Measurements from ENCODE around the gene COX8C. TPM values are rescaled to one million over a fixed set of nuclear protein-coding genes. Genes with fewer than 3 reads are reported as not detected.

Gene COX8C
- total and polyA plus RNA-seq, 2 of the 8 experiments (the other 6 are each of a cell fraction or from before 2014, with no cell fraction given): not detected

DNA sequence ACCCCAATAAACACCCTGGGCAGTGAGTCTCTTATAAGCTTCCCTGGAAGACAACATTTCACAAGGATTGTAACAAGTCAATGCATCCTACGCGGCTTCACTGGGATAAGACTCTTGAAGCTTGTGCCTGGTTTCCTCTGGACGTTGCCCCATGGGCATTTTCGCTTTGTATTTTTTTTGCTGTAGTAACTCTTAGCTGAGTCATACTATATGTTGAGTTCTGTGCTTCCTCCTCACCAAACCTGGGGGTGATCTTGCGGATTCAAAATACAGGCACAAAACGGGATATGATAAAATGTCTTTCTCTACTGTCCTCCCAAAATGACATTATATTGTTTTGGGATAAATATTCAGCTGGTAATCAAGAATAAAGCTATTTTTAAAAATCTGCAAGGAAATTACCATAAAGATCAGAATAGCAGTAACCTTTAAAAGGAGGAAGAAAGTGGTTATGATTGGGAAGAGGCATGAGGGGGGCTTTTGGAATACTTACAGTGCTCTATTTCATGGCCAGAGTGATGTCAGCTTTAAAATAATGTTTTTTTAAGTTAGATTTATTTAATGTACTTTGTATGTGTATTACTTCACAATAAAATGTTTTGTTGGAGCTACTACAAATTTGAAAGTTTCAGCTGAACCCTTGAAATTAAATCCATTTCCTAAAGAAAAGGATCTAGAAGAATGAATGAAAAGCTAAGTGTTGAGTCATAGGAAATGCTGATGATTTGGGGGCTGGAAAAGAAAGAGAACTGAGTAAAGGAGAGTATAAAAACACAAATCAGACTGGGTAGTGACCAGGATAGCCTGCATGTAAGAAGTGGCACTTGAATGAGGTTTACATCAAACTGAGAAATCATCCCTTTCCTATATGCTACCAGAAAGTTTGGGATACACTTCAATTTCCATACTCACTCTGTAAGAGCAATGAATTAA is 28.8 kb upstream of the COX8C start (continued):
- TF ChIP-seq CHD7 (IDR thresholded peaks at IDR 0.05; ENCODE audit: insufficient replicate concordance, low read length) (peak; percentile 95), ZNF274 (IDR thresholded peaks at IDR 0.05; ENCODE audit: borderline replicate concordance, extremely low read depth, low read length) (no peak)

All from H1 (cell line).